Fibroblast of lung (primary cell): ENCODE results near the gene GRIK5. TPM values are rescaled to one million over a fixed set of nuclear protein-coding genes. Genes with fewer than 3 reads are reported as not detected.
A peak's percentile ranks its signal among the peaks of the same experiment; 100 is the strongest.

ENCODE experiments used
- DNase-seq, 2 donors: peaks; one replicate each; pipeline versions ENCODE4 v3.0.0 to v3.0.0-alpha.2; 2010; ENCODE audit warnings: low read depth in 2 of 2
- H2AFZ ChIP-seq: 2 replicates; pipeline ENCODE4 v1.5.1; 2012; ENCODE audit warnings: low read length, control low read depth, inconsistent platforms
- H3K27ac ChIP-seq: 2 replicates; pipeline ENCODE4 v1.5.1; 2011; ENCODE audit warnings: low read length, control low read depth; ENCODE audit not compliant: insufficient read depth
- H3K27me3 ChIP-seq: 2 replicates; pipeline ENCODE4 v1.5.1; 2011; ENCODE audit warnings: mild to moderate bottlenecking, low read length; ENCODE audit not compliant: control insufficient read depth, insufficient read depth
- H3K36me3 ChIP-seq: 2 replicates; pipeline ENCODE4 v1.5.1; 2011; ENCODE audit warnings: low read length; ENCODE audit not compliant: control insufficient read depth, insufficient read depth
- H3K4me1 ChIP-seq: 2 replicates; pipeline ENCODE4 v1.5.1; 2011; ENCODE audit warnings: low read length; ENCODE audit not compliant: control insufficient read depth, insufficient read depth; ENCODE audit errors: extremely low read depth
- H3K4me2 ChIP-seq: 2 replicates; pipeline ENCODE4 v1.5.1; 2011; ENCODE audit warnings: low read length, control low read depth; ENCODE audit not compliant: insufficient read depth; ENCODE audit errors: extremely low read depth
- H3K4me3 ChIP-seq, 4 experiments: fragments of 200-600 bp in 1 of 4; sonication (generic) in 1 of 4; replicated peaks in 1 of 4; 2 replicates each; pipeline ENCODE4 v1.5.1; 2011 to 2016; ENCODE audit warnings: low read length in 4 of 4, low read depth in 3 of 4, mild to moderate bottlenecking in 3 of 4, control low read depth in 2 of 4, inconsistent platforms in 1 of 4, mixed read lengths in 1 of 4; ENCODE audit not compliant: insufficient read depth in 1 of 4; ENCODE audit errors: control extremely low read depth in 1 of 4
- H3K79me2 ChIP-seq: 2 replicates; pipeline ENCODE4 v1.5.1; 2012; ENCODE audit warnings: mild to moderate bottlenecking, low read length, inconsistent platforms; ENCODE audit not compliant: control insufficient read depth, insufficient read depth
- H3K9ac ChIP-seq: 2 replicates; pipeline ENCODE4 v1.5.1; 2011; ENCODE audit warnings: mild to moderate bottlenecking, low read length, control low read depth; ENCODE audit not compliant: insufficient read depth
- H3K9me3 ChIP-seq: 2 replicates; pipeline ENCODE4 v1.5.1; 2012; ENCODE audit warnings: low read depth, low read length; ENCODE audit not compliant: control insufficient read depth, insufficient read depth
- H4K20me1 ChIP-seq: 2 replicates; pipeline ENCODE4 v1.5.1; 2011; ENCODE audit warnings: low read length; ENCODE audit not compliant: control insufficient read depth, insufficient read depth; ENCODE audit errors: extremely low read depth
- EZH2 ChIP-seq: IDR thresholded peaks from 2 replicates; pipeline ENCODE4 v1.5.1; 2012; ENCODE audit warnings: low read length, control low read depth, mild to moderate bottlenecking; ENCODE audit errors: missing control alignments
- polyA plus RNA-seq, 2 donors: library from polyadenylated mRNA; depleted of rRNA in 1 of 2; stranded (reverse) in 1 of 2; unstranded in 1 of 2; fragments of >200 nt; gene quantifications; 2 replicates each; pipeline ENCODE4 v1.2.1, GENCODE V29; 2011 to 2012; ENCODE audit warnings: missing spikeins in 1 of 2
- total RNA-seq: library from RNA; depleted of rRNA; stranded (reverse); fragments of >200 nt; gene quantifications from 2 replicates; pipeline ENCODE4 v1.2.1, GENCODE V29; 2014
- TF ChIP-seq, protein P1 (sequence below), 2 donors: IDR thresholded peaks in 1 of 2; conservative IDR thresholded peaks in 1 of 2; 1 replicate in 1 of 2; 2 replicates in 1 of 2; pipeline ENCODE4 v1.5.1; 2011 to 2012; ENCODE audit warnings: low read length in 2 of 2, control low read depth in 1 of 2, inconsistent platforms in 1 of 2, low read depth in 1 of 2, mild to moderate bottlenecking in 1 of 2

Gene GRIK5
- total and polyA plus RNA-seq, 2 donors (not counting 1 experiment from before 2014, with no cell fraction given): 0.03 to 3.5 TPM

DNA sequence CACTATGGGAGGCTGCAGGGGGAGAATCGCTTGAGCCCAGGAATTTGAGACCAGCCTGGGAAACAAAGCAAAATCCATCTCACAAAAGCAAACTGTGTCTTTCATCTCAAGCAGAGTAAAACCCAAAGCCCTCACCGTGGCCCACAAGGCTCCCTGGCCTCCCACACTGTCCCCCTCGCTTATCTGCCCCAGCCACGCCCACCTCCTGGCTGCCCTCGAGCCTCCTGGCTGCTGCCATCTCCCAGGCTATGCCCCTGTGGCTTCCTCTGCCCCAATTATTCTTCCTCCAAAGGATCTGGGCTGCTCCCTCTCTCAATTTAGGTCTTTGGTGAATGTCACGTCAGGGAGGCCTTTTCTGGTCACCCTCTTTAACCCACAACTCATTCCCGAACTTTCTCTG is 114.5 kb downstream of the GRIK5 start:
- peaks cover 8% of the 10 kb centered on the region for H3K36me3 ChIP-seq
- peaks cover 4% of the 10 kb centered on the region for H3K4me1 ChIP-seq
- no peak overlapping the region for H3K9ac ChIP-seq
- H3K4me2 ChIP-seq: no peak overlapping the region
- no peaks in the 10 kb centered on the region for H3K9me3 ChIP-seq
- H3K27ac ChIP-seq: no peak overlapping the region
- no peaks in the 10 kb centered on the region for H4K20me1 ChIP-seq
- H2AFZ ChIP-seq: no peak overlapping the region
- TF ChIP-seq, protein P1, sequence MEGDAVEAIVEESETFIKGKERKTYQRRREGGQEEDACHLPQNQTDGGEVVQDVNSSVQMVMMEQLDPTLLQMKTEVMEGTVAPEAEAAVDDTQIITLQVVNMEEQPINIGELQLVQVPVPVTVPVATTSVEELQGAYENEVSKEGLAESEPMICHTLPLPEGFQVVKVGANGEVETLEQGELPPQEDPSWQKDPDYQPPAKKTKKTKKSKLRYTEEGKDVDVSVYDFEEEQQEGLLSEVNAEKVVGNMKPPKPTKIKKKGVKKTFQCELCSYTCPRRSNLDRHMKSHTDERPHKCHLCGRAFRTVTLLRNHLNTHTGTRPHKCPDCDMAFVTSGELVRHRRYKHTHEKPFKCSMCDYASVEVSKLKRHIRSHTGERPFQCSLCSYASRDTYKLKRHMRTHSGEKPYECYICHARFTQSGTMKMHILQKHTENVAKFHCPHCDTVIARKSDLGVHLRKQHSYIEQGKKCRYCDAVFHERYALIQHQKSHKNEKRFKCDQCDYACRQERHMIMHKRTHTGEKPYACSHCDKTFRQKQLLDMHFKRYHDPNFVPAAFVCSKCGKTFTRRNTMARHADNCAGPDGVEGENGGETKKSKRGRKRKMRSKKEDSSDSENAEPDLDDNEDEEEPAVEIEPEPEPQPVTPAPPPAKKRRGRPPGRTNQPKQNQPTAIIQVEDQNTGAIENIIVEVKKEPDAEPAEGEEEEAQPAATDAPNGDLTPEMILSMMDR (conservative IDR thresholded peaks at IDR 0.05 in 1 of 2, IDR thresholded peaks at IDR 0.05 in 1 of 2; ENCODE audit: low read depth in 1 of 2, low read length in 2 of 2): no peak
- TF ChIP-seq EZH2: no peak
- no peak overlapping the region for H3K4me3 ChIP-seq
- H3K27me3 ChIP-seq: no peaks in the 10 kb centered on the region
- H3K79me2 ChIP-seq: peaks cover 2% of the 10 kb centered on the region
- DNase-seq: no peak

DNA sequence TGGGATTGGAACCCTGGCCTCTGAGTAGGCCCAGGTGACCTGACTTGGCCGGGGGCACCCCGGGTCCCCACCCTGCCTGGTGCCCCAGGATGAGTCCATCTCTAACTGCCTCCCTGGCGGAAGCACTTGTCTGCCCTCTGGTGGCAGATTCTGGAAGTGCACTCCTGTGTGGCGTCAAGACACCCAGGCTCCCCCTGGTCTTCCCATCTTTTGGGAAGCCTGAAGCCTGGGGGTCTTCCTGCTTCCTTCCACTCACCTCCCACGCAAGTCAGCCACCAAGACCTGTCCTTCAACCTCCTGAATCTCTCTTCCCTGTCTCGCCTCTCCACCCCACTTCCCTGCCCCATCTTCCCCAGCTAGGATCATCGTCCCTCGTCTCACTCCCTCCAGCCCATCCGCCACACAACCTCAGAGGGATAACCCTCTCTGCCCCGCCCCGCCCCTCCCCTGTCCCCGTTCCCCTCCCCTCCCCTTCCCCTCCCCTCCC is 118.3 kb downstream of the GRIK5 start:
- Histone ChIP-seq H3K9me3 (no peaks in the 10 kb centered on the region), H3K4me3 (no peak overlapping the region), H3K27ac (no peak overlapping the region), H3K4me1 (no peaks in the 10 kb centered on the region), H4K20me1 (no peaks in the 10 kb centered on the region), H3K27me3 (no peaks in the 10 kb centered on the region), H3K79me2 (no peaks in the 10 kb centered on the region), H3K9ac (no peak overlapping the region), H3K36me3 (peaks cover 4% of the 10 kb centered on the region), H2AFZ (peak overlapping the region; percentile 81), H3K4me2 (peak overlapping the region; percentile 80)
- no peak for TF ChIP-seq EZH2
- TF ChIP-seq, protein P1 (conservative IDR thresholded peaks at IDR 0.05 in 1 of 2, IDR thresholded peaks at IDR 0.05 in 1 of 2; ENCODE audit: low read depth in 1 of 2, low read length in 2 of 2): peak; percentile 99
- DNase-seq: peak; percentile 47 to 66

Other genes starting within 250 kb of the GRIK5 start
- gene LYPD4, start 225.5 kb downstream of the GRIK5 start, total RNA-seq: not detected in 2 replicates
- gene LYPD4, start 225.5 kb downstream of the GRIK5 start, polyA plus RNA-seq: not detected in 2 replicates
- gene DMRTC2, start 225.2 kb downstream of the GRIK5 start, total RNA-seq: not detected in 2 replicates
- not detected in 2 replicates for gene DMRTC2, start 225.2 kb downstream of the GRIK5 start, polyA plus RNA-seq
- gene RPS19, start 210.0 kb downstream of the GRIK5 start, total RNA-seq: 1,183 and 1,320 TPM in 2 replicates
- 2,037 and 2,197 TPM in 2 replicates for gene RPS19, start 210.0 kb downstream of the GRIK5 start, polyA plus RNA-seq
- gene CD79A, start 192.9 kb downstream of the GRIK5 start, total RNA-seq: under 0.01 and 0.17 TPM in 2 replicates
- 0.07 and 0.17 TPM in 2 replicates for gene CD79A, start 192.9 kb downstream of the GRIK5 start, polyA plus RNA-seq
- gene ARHGEF1, start 187.0 kb downstream of the GRIK5 start, total RNA-seq: 21.6 TPM in 2 replicates
- 23.9 and 32.2 TPM in 2 replicates for gene ARHGEF1, start 187.0 kb downstream of the GRIK5 start, polyA plus RNA-seq
- gene ERFL, start 141.8 kb downstream of the GRIK5 start, total RNA-seq: under 0.01 TPM in 2 replicates
- gene ERFL, start 141.8 kb downstream of the GRIK5 start, polyA plus RNA-seq: 0.03 TPM in 1 of 2 replicates, not detected in the other
- 152 and 193 TPM in 2 replicates for gene RABAC1, start 110.9 kb downstream of the GRIK5 start, total RNA-seq
- 123 and 163 TPM in 2 replicates for gene RABAC1, start 110.9 kb downstream of the GRIK5 start, polyA plus RNA-seq
- gene ATP1A3, start 76.0 kb downstream of the GRIK5 start, total RNA-seq: under 0.01 and 0.17 TPM in 2 replicates
- 0.05 TPM in 1 of 2 replicates, not detected in the other for gene ATP1A3, start 76.0 kb downstream of the GRIK5 start, polyA plus RNA-seq
- gene ZNF574, start 6.0 kb upstream of the GRIK5 start, total RNA-seq: 7.7 and 9.9 TPM in 2 replicates
- gene ZNF574, start 6.0 kb upstream of the GRIK5 start, polyA plus RNA-seq: 5.1 and 6.6 TPM in 2 replicates
- gene POU2F2, start 62.2 kb upstream of the GRIK5 start, total RNA-seq: under 0.01 and 0.17 TPM in 2 replicates
- gene POU2F2, start 62.2 kb upstream of the GRIK5 start, polyA plus RNA-seq: 0.31 and 0.43 TPM in 2 replicates
- 11.3 and 17.8 TPM in 2 replicates for gene DEDD2, start 147.5 kb upstream of the GRIK5 start, total RNA-seq
- 9.8 and 10.0 TPM in 2 replicates for gene DEDD2, start 147.5 kb upstream of the GRIK5 start, polyA plus RNA-seq
- gene ZNF526, start 150.1 kb upstream of the GRIK5 start, total RNA-seq: 6.7 and 7.8 TPM in 2 replicates
- 4.9 and 5.9 TPM in 2 replicates for gene ZNF526, start 150.1 kb upstream of the GRIK5 start, polyA plus RNA-seq
- 8.7 and 11.6 TPM in 2 replicates for gene GSK3A, start 172.4 kb upstream of the GRIK5 start, total RNA-seq
- gene GSK3A, start 172.4 kb upstream of the GRIK5 start, polyA plus RNA-seq: 21.7 and 30.6 TPM in 2 replicates
- 13.2 and 14.1 TPM in 2 replicates for gene ERF, start 184.9 kb upstream of the GRIK5 start, total RNA-seq
- 35.3 and 36.3 TPM in 2 replicates for gene ERF, start 184.9 kb upstream of the GRIK5 start, polyA plus RNA-seq
- gene CIC, start 199.0 kb upstream of the GRIK5 start, total RNA-seq: 16.7 and 23.6 TPM in 2 replicates
- gene CIC, start 199.0 kb upstream of the GRIK5 start, polyA plus RNA-seq: 8.5 and 14.5 TPM in 2 replicates
- 0.17 and 0.26 TPM in 2 replicates for gene PRR19, start 231.9 kb upstream of the GRIK5 start, total RNA-seq
- 0.39 and 0.54 TPM in 2 replicates for gene PRR19, start 231.9 kb upstream of the GRIK5 start, polyA plus RNA-seq
- gene PAFAH1B3, start 232.4 kb upstream of the GRIK5 start, total RNA-seq: 25.9 and 32.1 TPM in 2 replicates
- 20.1 and 34.1 TPM in 2 replicates for gene PAFAH1B3, start 232.4 kb upstream of the GRIK5 start, polyA plus RNA-seq
- gene TMEM145, start 243.1 kb upstream of the GRIK5 start, total RNA-seq: 0.83 TPM in 1 of 2 replicates, not detected in the other
- gene TMEM145, start 243.1 kb upstream of the GRIK5 start, polyA plus RNA-seq: 0.05 and 0.20 TPM in 2 replicates